Tibial nerve (tissue), 4 donors: ENCODE measurements around the gene DARS2. TPM values are rescaled to one million over a fixed set of nuclear protein-coding genes. Genes with fewer than 3 reads are reported as not detected.
"Not testable (repeated sequence)": the region's sequence is repeated elsewhere in the genome, so short reads cannot be mapped to it uniquely, and the experiment has no call there.

ENCODE experiments used
- DNase-seq, 2 donors: peaks; one replicate each; pipeline ENCODE4 v3.0.0-alpha.2; 2019; ENCODE audit warnings: low spot score in 2 of 2
- H3K27ac ChIP-seq, 4 donors: fragments of 200-600 bp; sonication (generic) in 3 of 4; one replicate each; pipeline ENCODE4 v1.5.1; 2017 to 2019; ENCODE audit warnings: mild to moderate bottlenecking in 1 of 4
- H3K27me3 ChIP-seq, 2 donors: fragments of 200-600 bp; sonication (generic) in 1 of 2; one replicate each; pipeline versions ENCODE4 v1.5.1 to v1.6.0; 2017 to 2019
- H3K36me3 ChIP-seq, 3 donors: fragments of 200-600 bp; sonication (generic); one replicate each; pipeline ENCODE4 v1.5.1; 2018 to 2019
- H3K4me1 ChIP-seq, 4 donors: fragments of 200-600 bp; sonication (generic) in 3 of 4; one replicate each; pipeline ENCODE4 v1.5.1; 2017 to 2019
- H3K4me3 ChIP-seq, 4 donors: fragments of 200-600 bp; sonication (generic) in 3 of 4; one replicate each; pipeline ENCODE4 v1.5.1; 2017 to 2019; ENCODE audit warnings: mild to moderate bottlenecking in 1 of 4, moderate library complexity in 1 of 4
- H3K9me3 ChIP-seq, 4 donors: fragments of 200-600 bp; sonication (generic) in 3 of 4; one replicate each; pipeline ENCODE4 v1.5.1; 2017 to 2019
- CTCF ChIP-seq, 5 experiments: fragments of 200-600 bp in 3 of 5; fragments of 450-650 bp in 2 of 5; sonication (generic) in 3 of 5; IDR thresholded peaks; one replicate each; pipeline ENCODE4 v1.5.1; 2016 to 2019; ENCODE audit warnings: antibody characterized with exemption in 5 of 5, mild to moderate bottlenecking in 3 of 5, moderate library complexity in 2 of 5
- EP300 ChIP-seq, 2 donors: sonication (generic); formaldehyde crosslinking; IDR thresholded peaks; one replicate each; pipeline ENCODE4 v1.6.1; 2017; ENCODE audit warnings: antibody characterized with exemption in 2 of 2, mild to moderate bottlenecking in 1 of 2
- POLR2A ChIP-seq, 2 donors: fragments of 450-650 bp; IDR thresholded peaks; one replicate each; pipeline ENCODE4 v1.6.1; 2017; ENCODE audit warnings: antibody characterized with exemption in 2 of 2, mild to moderate bottlenecking in 2 of 2, moderate library complexity in 2 of 2
- WGBS, 2 donors: methylation state at CpG; one replicate each; pipeline ENCODE4 v1.1.5; 2018; 5-methylcytosine and 5-hydroxymethylcytosine counted together
- total RNA-seq, 4 donors: library from RNA; depleted of rRNA; stranded (reverse); fragments of >200 nt; gene quantifications; one replicate each; pipeline ENCODE4 v1.1.0, GENCODE V29; 2016

Gene DARS2
- total RNA-seq, 4 donors from 2014 or later = 10.4 to 18.8 (median 12.3) TPM

- no peak overlapping the region for H3K27ac ChIP-seq
- H3K27me3 ChIP-seq = no peaks in the 10 kb centered on the region
- WGBS, 2 donors = 92 to 97% methylated on average over 2 of the region's 2 CpGs
- peaks cover 0 to 53% (median 0%) of the 10 kb centered on the region in 3 donors for H3K36me3 ChIP-seq
- no peak overlapping the region for H3K4me3 ChIP-seq
- no peaks in the 10 kb centered on the region for H3K9me3 ChIP-seq
- DNase-seq = no peak
- TF ChIP-seq EP300 (IDR thresholded peaks at IDR 0.05) = no peak
- TF ChIP-seq POLR2A (IDR thresholded peaks at IDR 0.05) = no peak
- no peak for TF ChIP-seq CTCF (IDR thresholded peaks at IDR 0.05)
- H3K4me1 ChIP-seq = no peaks in the 10 kb centered on the region
Measured at GRCh38 chr1:173789841-173790240, 34.6 kb upstream of the DARS2 start.

DNA sequence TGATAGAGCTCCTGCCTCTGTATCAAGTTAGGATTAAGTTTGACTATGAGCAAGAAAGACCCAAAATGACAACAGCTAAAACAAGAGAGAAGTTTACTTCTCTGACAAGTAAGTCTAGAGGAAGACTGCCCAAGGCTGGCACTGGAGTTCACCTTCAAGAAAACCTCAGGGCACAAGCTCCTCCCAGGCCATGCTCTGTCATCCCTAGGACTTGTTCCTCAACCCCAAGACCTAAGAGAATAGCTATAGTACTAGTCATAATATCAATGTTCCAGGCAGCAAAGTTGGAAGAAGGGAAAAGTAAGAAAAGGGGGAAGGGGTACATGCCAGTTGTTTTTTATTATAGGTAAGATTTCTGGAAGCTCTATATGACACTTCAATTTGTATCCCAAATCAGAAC lies 26.4 kb upstream of the DARS2 start:
- Histone ChIP-seq H3K4me1 (no peaks in the 10 kb centered on the region), H3K36me3 (peaks cover 0 to 16% (median 1%) of the 10 kb centered on the region in 3 donors), H3K27me3 (no peaks in the 10 kb centered on the region), H3K4me3 (no peak overlapping the region), H3K9me3 (peaks cover 0 to 7% (median 0%) of the 10 kb centered on the region in 4 donors), H3K27ac (no peak overlapping the region)
- DNase-seq = no peak
- TF ChIP-seq EP300 (IDR thresholded peaks at IDR 0.05) (no peak), POLR2A (IDR thresholded peaks at IDR 0.05) (no peak), CTCF (IDR thresholded peaks at IDR 0.05) (no peak)

DNA sequence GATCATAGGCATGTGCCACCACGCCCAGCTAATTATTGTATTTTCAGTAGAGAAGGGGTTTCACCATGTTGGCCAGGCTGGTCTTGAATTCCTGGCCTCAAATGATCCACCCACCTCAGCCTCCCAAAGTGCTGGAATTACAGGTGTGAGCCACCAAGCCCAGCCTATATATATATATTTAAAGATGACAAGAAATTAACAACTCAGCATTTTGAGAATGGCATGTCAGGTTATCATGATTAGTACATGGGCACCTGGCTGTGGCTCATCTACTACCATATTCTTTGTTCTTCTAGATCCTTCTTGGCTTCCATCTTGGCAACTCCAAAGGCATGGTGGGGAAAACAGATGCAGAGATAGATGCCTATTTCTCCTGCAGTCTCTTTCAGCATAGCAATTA lies 24.5 kb upstream of the DARS2 start:
- H3K27me3 ChIP-seq, H3K27ac ChIP-seq, DNase-seq, H3K4me1 ChIP-seq, H3K4me3 ChIP-seq, H3K9me3 ChIP-seq: not testable (repeated sequence)
- H3K36me3 ChIP-seq = peaks cover 0 to 20% (median 4%) of the 10 kb centered on the region in 3 donors
- WGBS, 2 donors = 92 to 100% methylated on average over 1 of the region's 1 CpG

GRCh38 chr1:173802961-173803360 lies 21.5 kb upstream of the DARS2 start:
- no peak for DNase-seq
- Histone ChIP-seq H3K36me3 (peaks cover 0 to 45% (median 4%) of the 10 kb centered on the region in 3 donors), H3K4me1 (no peaks in the 10 kb centered on the region), H3K9me3 (no peaks in the 10 kb centered on the region), H3K27me3 (no peaks in the 10 kb centered on the region), H3K4me3 (no peak overlapping the region), H3K27ac (no peak overlapping the region)
- TF ChIP-seq CTCF (IDR thresholded peaks at IDR 0.05) (no peak), EP300 (IDR thresholded peaks at IDR 0.05) (no peak), POLR2A (IDR thresholded peaks at IDR 0.05) (no peak)
- 96 to 99% methylated on average over 2 of the region's 2 CpGs for WGBS, 2 donors

DNA sequence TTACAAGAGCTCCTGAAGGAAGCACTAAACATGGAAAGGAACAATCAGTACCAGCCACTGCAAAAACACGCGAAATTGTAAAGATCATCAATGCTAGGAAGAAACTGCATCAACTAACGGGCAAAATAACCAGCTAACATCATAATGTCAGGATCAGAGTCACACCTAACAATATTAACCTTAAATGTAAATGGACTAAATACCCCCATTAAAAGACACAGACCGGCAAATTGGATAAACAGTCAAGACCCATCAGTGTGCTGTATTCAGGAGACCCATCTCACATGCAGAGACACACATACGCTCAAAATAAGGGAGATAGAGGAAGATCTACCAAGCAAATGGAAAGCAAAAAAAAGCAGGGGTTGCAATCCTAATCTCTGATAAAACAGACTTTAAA lies 10.8 kb upstream of the DARS2 start:
- peaks cover 0 to 20% (median 0%) of the 10 kb centered on the region in 3 donors for H3K36me3 ChIP-seq
- not testable (repeated sequence) for H3K9me3 ChIP-seq, H3K4me1 ChIP-seq, H3K27me3 ChIP-seq, H3K4me3 ChIP-seq, H3K27ac ChIP-seq, DNase-seq
- WGBS, 2 donors = 94 to 96% methylated on average over 5 of the region's 5 CpGs

GRCh38 chr1:173818459-173818858 lies 6.0 kb upstream of the DARS2 start:
- WGBS, 2 donors = 92 to 94% methylated on average over 1 of the region's 1 CpG
- no peak for DNase-seq
- no peak for TF ChIP-seq EP300 (IDR thresholded peaks at IDR 0.05)
- TF ChIP-seq CTCF (IDR thresholded peaks at IDR 0.05) = no peak
- no peak for TF ChIP-seq POLR2A (IDR thresholded peaks at IDR 0.05)
- Histone ChIP-seq H3K4me1 (peaks cover 0 to 9% (median 4%) of the 10 kb centered on the region in 4 donors), H3K36me3 (no peaks in the 10 kb centered on the region), H3K27ac (no peak overlapping the region), H3K27me3 (no peaks in the 10 kb centered on the region), H3K9me3 (no peaks in the 10 kb centered on the region), H3K4me3 (no peak overlapping the region)
